Bronchial epithelial cell (primary cell): ENCODE data around the gene EIF4E1B. TPM values are rescaled to one million over a fixed set of nuclear protein-coding genes. Genes with fewer than 3 reads are reported as not detected.
A peak's percentile ranks its signal among the peaks of the same experiment; 100 is the strongest.

Experiments
- DNase-seq: peaks from one replicate; pipeline ENCODE4 v3.0.0-alpha.2; 2010; ENCODE audit warnings: low read depth
- FAIRE-seq: peaks from 2 replicates; lab custom pipeline; 2011; peaks lifted over from hg19 to GRCh38; lab: Jason Lieb, UNC
- H3K27me3 ChIP-seq: 2 replicates; pipeline ENCODE4 v1.5.1; 2011; ENCODE audit warnings: low read length; ENCODE audit not compliant: control insufficient read depth, insufficient read depth
- H3K36me3 ChIP-seq: 2 replicates; pipeline ENCODE4 v1.5.1; 2011; ENCODE audit warnings: low read length; ENCODE audit not compliant: control insufficient read depth, insufficient read depth
- H3K4me3 ChIP-seq: 2 replicates; pipeline ENCODE4 v1.5.1; 2011; ENCODE audit warnings: mild to moderate bottlenecking, low read depth, low read length, control low read depth
- CTCF ChIP-seq: IDR thresholded peaks from 2 replicates; pipeline ENCODE4 v1.5.1; 2011; ENCODE audit warnings: mild to moderate bottlenecking, moderate library complexity, low read length, control low read depth, inconsistent platforms; ENCODE audit not compliant: insufficient read depth, severe bottlenecking
- total RNA-seq: library from RNA; depleted of rRNA; stranded (reverse); fragments of >200 nt; gene quantifications from 2 replicates; pipeline ENCODE4 v1.2.1, GENCODE V29; 2014

The EIF4E1B gene
- total RNA-seq, 1 donor from 2014 or later = not detected

GRCh38 chr5:176629317-176629852 is 1.1 kb upstream of the EIF4E1B start:
- DNase-seq (no peak), FAIRE-seq (no peak)
- H3K36me3 ChIP-seq = no peaks in the 10 kb centered on the region
- H3K4me3 ChIP-seq = no peak overlapping the region
- no peak for TF ChIP-seq CTCF
- H3K27me3 ChIP-seq = peaks cover 14% of the 10 kb centered on the region

- H3K4me3 ChIP-seq = peak overlapping the region; percentile 19
- H3K27me3 ChIP-seq = peaks cover 17% of the 10 kb centered on the region
These were observed 277 bp downstream of the EIF4E1B start for GRCh38 chr5:176630681-176631222.

GRCh38 chr5:176631383-176632200 is 1.1 kb downstream of the EIF4E1B start:
- no peak for TF ChIP-seq CTCF
- no peaks in the 10 kb centered on the region for H3K36me3 ChIP-seq
- no peak overlapping the region for H3K4me3 ChIP-seq
- H3K27me3 ChIP-seq = peaks cover 18% of the 10 kb centered on the region
- FAIRE-seq (peak; percentile 13), DNase-seq (no peak)

More at GRCh38 chr5:176630681-176631222, 277 bp downstream of the EIF4E1B start:
- DNase-seq (no peak), FAIRE-seq (peak; percentile 66)
- no peak for TF ChIP-seq CTCF
- no peaks in the 10 kb centered on the region for H3K36me3 ChIP-seq

- FAIRE-seq = peak; percentile 28
- DNase-seq = no peak
- Histone ChIP-seq H3K4me3 (no peak overlapping the region), H3K36me3 (no peaks in the 10 kb centered on the region), H3K27me3 (peaks cover 18% of the 10 kb centered on the region)
- no peak for TF ChIP-seq CTCF
These were observed 2.3 kb downstream of the EIF4E1B start for GRCh38 chr5:176632745-176633144.

GRCh38 chr5:176633598-176633997 is 3.1 kb downstream of the EIF4E1B start:
- no peak for DNase-seq
- peaks cover 18% of the 10 kb centered on the region for H3K27me3 ChIP-seq
- TF ChIP-seq CTCF = no peak
- H3K4me3 ChIP-seq = no peak overlapping the region
- no peaks in the 10 kb centered on the region for H3K36me3 ChIP-seq
- no peak for FAIRE-seq
